T-helper 1 cell treated with Interleukin-12 subunit alpha and Interleukin-12 subunit beta and Interleukin-4 antibody, amounts not matched to agents 30 μg/mL and 1 μg/mL, for 36 hours (primary cell): ENCODE measurements around the gene EPHB1.
"Not testable (repeated sequence)": the region's sequence is repeated elsewhere in the genome, so short reads cannot be mapped to it uniquely, and the experiment has no call there.

ENCODE experiments used
- H3K27ac Mint-ChIP-seq: one replicate; pipeline ENCODE4 v1.8.0; 2021; ENCODE audit warnings: mild to moderate bottlenecking, mixed read lengths
- H3K27me3 Mint-ChIP-seq: one replicate; pipeline ENCODE4 v1.8.0; 2021; ENCODE audit warnings: low read depth, mixed read lengths
- H3K36me3 Mint-ChIP-seq: one replicate; pipeline ENCODE4 v1.8.0; 2021; ENCODE audit warnings: low read depth, mixed read lengths
- H3K4me1 Mint-ChIP-seq: one replicate; pipeline ENCODE4 v1.8.0; 2021; ENCODE audit warnings: low read depth, mixed read lengths
- H3K4me3 Mint-ChIP-seq: one replicate; pipeline ENCODE4 v1.8.0; 2021; ENCODE audit warnings: mild to moderate bottlenecking, moderate library complexity, mixed read lengths
- H3K9me3 Mint-ChIP-seq: one replicate; pipeline ENCODE4 v1.8.0; 2021; ENCODE audit warnings: mixed read lengths

The EPHB1 gene

GRCh38 chr3:135091946-135092345, 296.9 kb downstream of the EPHB1 start:
- Mint-ChIP-seq H3K27ac (no peak overlapping the region), H3K9me3 (no peaks in the 10 kb centered on the region), H3K27me3 (no peaks in the 10 kb centered on the region), H3K36me3 (no peaks in the 10 kb centered on the region), H3K4me3 (no peak overlapping the region), H3K4me1 (no peaks in the 10 kb centered on the region)

- no peak overlapping the region for H3K27ac Mint-ChIP-seq
- no peak overlapping the region for H3K4me3 Mint-ChIP-seq
- H3K27me3 Mint-ChIP-seq: no peaks in the 10 kb centered on the region
- no peaks in the 10 kb centered on the region for H3K36me3 Mint-ChIP-seq
- H3K4me1 Mint-ChIP-seq: no peaks in the 10 kb centered on the region
- H3K9me3 Mint-ChIP-seq: no peaks in the 10 kb centered on the region
Measured at GRCh38 chr3:135093121-135093520, 298.1 kb downstream of the EPHB1 start.

GRCh38 chr3:135097276-135097946, 302.4 kb downstream of the EPHB1 start:
- H3K9me3 Mint-ChIP-seq: no peaks in the 10 kb centered on the region
- H3K27me3 Mint-ChIP-seq: no peaks in the 10 kb centered on the region
- no peak overlapping the region for H3K4me3 Mint-ChIP-seq
- no peaks in the 10 kb centered on the region for H3K36me3 Mint-ChIP-seq
- H3K27ac Mint-ChIP-seq: no peak overlapping the region
- no peaks in the 10 kb centered on the region for H3K4me1 Mint-ChIP-seq

GRCh38 chr3:135099734-135100355, 304.8 kb downstream of the EPHB1 start:
- H3K4me3 Mint-ChIP-seq: no peak overlapping the region
- H3K9me3 Mint-ChIP-seq: no peaks in the 10 kb centered on the region
- H3K27me3 Mint-ChIP-seq: no peaks in the 10 kb centered on the region
- H3K36me3 Mint-ChIP-seq: no peaks in the 10 kb centered on the region
- H3K4me1 Mint-ChIP-seq: no peaks in the 10 kb centered on the region
- no peak overlapping the region for H3K27ac Mint-ChIP-seq

GRCh38 chr3:135100366-135100765, 305.3 kb downstream of the EPHB1 start:
- Mint-ChIP-seq H3K4me1 (no peaks in the 10 kb centered on the region), H3K9me3 (no peaks in the 10 kb centered on the region), H3K36me3 (no peaks in the 10 kb centered on the region), H3K4me3 (no peak overlapping the region), H3K27me3 (no peaks in the 10 kb centered on the region), H3K27ac (no peak overlapping the region)

- no peak overlapping the region for H3K27ac Mint-ChIP-seq
- no peaks in the 10 kb centered on the region for H3K27me3 Mint-ChIP-seq
- H3K4me3 Mint-ChIP-seq: no peak overlapping the region
- no peaks in the 10 kb centered on the region for H3K4me1 Mint-ChIP-seq
- no peaks in the 10 kb centered on the region for H3K9me3 Mint-ChIP-seq
- H3K36me3 Mint-ChIP-seq: no peaks in the 10 kb centered on the region
Measured at GRCh38 chr3:135103917-135104316, 308.9 kb downstream of the EPHB1 start.

- no peaks in the 10 kb centered on the region for H3K9me3 Mint-ChIP-seq
- H3K36me3 Mint-ChIP-seq: no peaks in the 10 kb centered on the region
- H3K4me3 Mint-ChIP-seq: no peak overlapping the region
- H3K27ac Mint-ChIP-seq: no peak overlapping the region
- H3K27me3 Mint-ChIP-seq: no peaks in the 10 kb centered on the region
- no peaks in the 10 kb centered on the region for H3K4me1 Mint-ChIP-seq
Measured at GRCh38 chr3:135106445-135106844, 311.4 kb downstream of the EPHB1 start.

- no peaks in the 10 kb centered on the region for H3K4me1 Mint-ChIP-seq
- no peaks in the 10 kb centered on the region for H3K27me3 Mint-ChIP-seq
- H3K4me3 Mint-ChIP-seq: no peak overlapping the region
- no peaks in the 10 kb centered on the region for H3K9me3 Mint-ChIP-seq
- no peaks in the 10 kb centered on the region for H3K36me3 Mint-ChIP-seq
- no peak overlapping the region for H3K27ac Mint-ChIP-seq
Measured at GRCh38 chr3:135107043-135107442, 312.0 kb downstream of the EPHB1 start.

GRCh38 chr3:135109681-135110080, 314.6 kb downstream of the EPHB1 start:
- H3K4me1 Mint-ChIP-seq: no peaks in the 10 kb centered on the region

GRCh38 chr3:135114551-135114950, 319.5 kb downstream of the EPHB1 start:
- H3K27ac Mint-ChIP-seq, H3K4me3 Mint-ChIP-seq, H3K4me1 Mint-ChIP-seq, H3K36me3 Mint-ChIP-seq, H3K27me3 Mint-ChIP-seq, H3K9me3 Mint-ChIP-seq: not testable (repeated sequence)

More at GRCh38 chr3:135109681-135110080, 314.6 kb downstream of the EPHB1 start:
- Mint-ChIP-seq H3K36me3 (no peaks in the 10 kb centered on the region), H3K27me3 (no peaks in the 10 kb centered on the region), H3K4me3 (no peak overlapping the region), H3K9me3 (no peaks in the 10 kb centered on the region), H3K27ac (no peak overlapping the region)

- Mint-ChIP-seq H3K4me1 (no peaks in the 10 kb centered on the region), H3K36me3 (no peaks in the 10 kb centered on the region), H3K27me3 (no peaks in the 10 kb centered on the region), H3K9me3 (no peaks in the 10 kb centered on the region), H3K27ac (no peak overlapping the region), H3K4me3 (no peak overlapping the region)
Measured at GRCh38 chr3:135117977-135118376, 322.9 kb downstream of the EPHB1 start.

GRCh38 chr3:135118792-135119191, 323.7 kb downstream of the EPHB1 start:
- Mint-ChIP-seq H3K4me3 (no peak overlapping the region), H3K9me3 (no peaks in the 10 kb centered on the region), H3K27ac (no peak overlapping the region), H3K36me3 (no peaks in the 10 kb centered on the region), H3K27me3 (no peaks in the 10 kb centered on the region), H3K4me1 (no peaks in the 10 kb centered on the region)

GRCh38 chr3:135125171-135125801, 330.2 kb downstream of the EPHB1 start:
- H3K9me3 Mint-ChIP-seq: peaks cover 3% of the 10 kb centered on the region
- H3K4me1 Mint-ChIP-seq: no peaks in the 10 kb centered on the region
- no peaks in the 10 kb centered on the region for H3K27me3 Mint-ChIP-seq
- no peaks in the 10 kb centered on the region for H3K36me3 Mint-ChIP-seq
- H3K27ac Mint-ChIP-seq: no peak overlapping the region
- H3K4me3 Mint-ChIP-seq: no peak overlapping the region

GRCh38 chr3:135127946-135128470, 332.9 kb downstream of the EPHB1 start:
- H3K4me3 Mint-ChIP-seq: no peak overlapping the region
- no peak overlapping the region for H3K27ac Mint-ChIP-seq
- H3K27me3 Mint-ChIP-seq: no peaks in the 10 kb centered on the region
- peaks cover 3% of the 10 kb centered on the region for H3K9me3 Mint-ChIP-seq
- H3K36me3 Mint-ChIP-seq: no peaks in the 10 kb centered on the region
- H3K4me1 Mint-ChIP-seq: no peaks in the 10 kb centered on the region

- H3K4me1 Mint-ChIP-seq: peaks cover 2% of the 10 kb centered on the region
- H3K4me3 Mint-ChIP-seq: no peak overlapping the region
- no peaks in the 10 kb centered on the region for H3K27me3 Mint-ChIP-seq
- H3K27ac Mint-ChIP-seq: no peak overlapping the region
- H3K36me3 Mint-ChIP-seq: no peaks in the 10 kb centered on the region
- H3K9me3 Mint-ChIP-seq: peaks cover 3% of the 10 kb centered on the region
Measured at GRCh38 chr3:135128818-135129217, 333.8 kb downstream of the EPHB1 start.
